Panc1 (cell line): Measurements from ENCODE around the gene ESR2. TPM values are rescaled to one million over a fixed set of nuclear protein-coding genes. Genes with fewer than 3 reads are reported as not detected.

Source experiments
- ATAC-seq: fragments of 200-7000 bp; cut with Tn5 transposase; 2 replicates; pipeline ENCODE4 v1.9.1; 2020; ENCODE audit warnings: mild to moderate bottlenecking, moderate library complexity
- BruUV-seq: library from RNA; stranded (reverse); fragments of 400-500 nt; replicated peaks from 2 replicates; lab custom pipeline; 2021; lab: Mats Ljungman, UMichigan
- CTCF ChIA-PET: fragments of 300-600 bp; sonication (Branson Sonifier 250); formaldehyde crosslinking; loops from one replicate; lab custom pipeline; 2022; ENCODE audit warnings: antibody characterized with exemption; lab: Charles Lee
- POLR2A ChIA-PET: fragments of 300-600 bp; sonication (Branson Sonifier 250); formaldehyde crosslinking; loops from one replicate; lab custom pipeline; 2022; ENCODE audit warnings: antibody characterized with exemption; lab: Charles Lee
- DNase-seq: peaks from one replicate; pipeline ENCODE4 v3.0.0-alpha.2; 2010; ENCODE audit warnings: low read depth, low spot score
- H3K27ac ChIP-seq: 2 replicates; pipeline ENCODE4 v1.5.1; 2011; ENCODE audit warnings: mild to moderate bottlenecking, low read length, inconsistent platforms
- H3K27me3 ChIP-seq: fragments of 200-500 bp; sonication (Bioruptor generic); 2 replicates; pipeline ENCODE4 v1.6.0; 2014; ENCODE audit warnings: low read length, inconsistent platforms; ENCODE audit not compliant: control insufficient read depth, insufficient read depth
- H3K36me3 ChIP-seq: fragments of 200-500 bp; sonication (Bioruptor generic); 2 replicates; pipeline ENCODE4 v1.5.1; 2014; ENCODE audit warnings: inconsistent platforms, mild to moderate bottlenecking, low read length, moderate library complexity; ENCODE audit not compliant: control insufficient read depth, insufficient read depth
- H3K4me1 ChIP-seq: 2 replicates; pipeline ENCODE4 v1.5.1; 2011; ENCODE audit warnings: inconsistent platforms, mild to moderate bottlenecking, low read length, moderate library complexity; ENCODE audit not compliant: control insufficient read depth, insufficient read depth
- H3K4me3 ChIP-seq, 2 experiments: 2 replicates each; pipeline ENCODE4 v1.5.1; 2011 to 2012; ENCODE audit warnings: low read depth in 2 of 2, low read length in 2 of 2, mild to moderate bottlenecking in 2 of 2, inconsistent platforms in 1 of 2, moderate library complexity in 1 of 2
- H3K9me3 ChIP-seq: fragments of 200-500 bp; sonication (Bioruptor generic); 2 replicates; pipeline ENCODE4 v1.5.1; 2014; ENCODE audit warnings: low read depth, mild to moderate bottlenecking, inconsistent platforms, low read length, moderate library complexity; ENCODE audit not compliant: control insufficient read depth, insufficient read depth
- POLR2AphosphoS5 ChIP-seq: IDR thresholded peaks from 2 replicates; pipeline ENCODE4 v1.6.1; 2012; ENCODE audit warnings: mild to moderate bottlenecking, low read depth, low read length, moderate library complexity
- SIN3A ChIP-seq: IDR thresholded peaks from 2 replicates; pipeline ENCODE4 v1.6.1; 2012; ENCODE audit warnings: low read depth, mild to moderate bottlenecking, low read length, moderate library complexity, borderline replicate concordance; ENCODE audit not compliant: insufficient read depth
- TCF7L2 ChIP-seq: IDR thresholded peaks from 2 replicates; pipeline ENCODE4 v1.6.1; 2011; ENCODE audit warnings: mild to moderate bottlenecking, low read depth, low read length, inconsistent platforms
- in situ Hi-C: cut with HindIII; loops from 2 replicates; pipeline ENCODE4 v1.10.0; 2016; ENCODE audit warnings: low sequenced_read_pairs, low pct_unique_long_range_greater_than_20kb
- intact Hi-C: fragments of 100-400 bp; cut with micrococcal nuclease; formaldehyde crosslinking; loops from one replicate; pipeline ENCODE4 v1.10.0; 2022; ENCODE audit not compliant: unreplicated experiment
- total RNA-seq: library from RNA; stranded (reverse); gene quantifications from one replicate; pipeline ENCODE4 v1.2.1, GENCODE V29; 2021; ENCODE audit not compliant: unreplicated experiment
- TF ChIP-seq, protein P1 (sequence below): fragments of 450-650 bp; IDR thresholded peaks from 2 replicates; pipeline ENCODE4 v1.5.1; 2017; ENCODE audit warnings: mild to moderate bottlenecking
- TF ChIP-seq, protein P2 (sequence below), 2 experiments: IDR thresholded peaks; 2 replicates each; pipeline ENCODE4 v1.6.1; 2011 to 2012; ENCODE audit warnings: low read depth in 2 of 2, control low read depth in 1 of 2, low read length in 1 of 2, mild to moderate bottlenecking in 1 of 2, moderate library complexity in 1 of 2; ENCODE audit not compliant: insufficient read depth in 1 of 2

The ESR2 gene
- total RNA-seq, 1 experiment from 2014 or later = not detected

DNA sequence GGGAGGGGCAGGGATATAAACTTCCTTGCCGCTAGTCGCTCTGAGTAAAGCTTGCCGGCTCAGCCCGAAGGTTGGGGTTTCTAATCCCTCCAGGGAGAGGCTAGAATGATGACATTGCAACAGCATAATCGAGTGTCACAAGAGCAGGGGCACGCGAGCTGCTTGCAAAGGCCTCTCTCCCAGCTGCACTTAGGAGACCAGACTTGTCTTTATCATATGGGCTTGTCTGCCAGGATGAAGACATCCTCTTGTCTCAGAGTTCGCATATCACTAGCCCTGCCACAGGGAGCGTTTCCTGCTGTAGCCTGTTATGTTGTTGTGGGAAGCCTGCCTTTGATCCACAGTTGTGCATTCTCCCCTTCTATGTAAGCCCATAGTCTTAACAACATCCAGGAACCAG, 180.0 kb downstream of the ESR2 start:
- ATAC-seq (no peak), DNase-seq (no peak)
- H3K4me3 ChIP-seq = no peak overlapping the region
- no peak overlapping the region for H3K27ac ChIP-seq
- POLR2A ChIA-PET = no interaction called here
- intact Hi-C loops = no loop called here
- CTCF ChIA-PET = no interaction called here
- in situ Hi-C loops = no loop called here
- no peaks in the 10 kb centered on the region for H3K9me3 ChIP-seq
- no peaks in the 10 kb centered on the region for H3K27me3 ChIP-seq
- no TSS peak for BruUV-seq
- no peaks in the 10 kb centered on the region for H3K4me1 ChIP-seq
- H3K36me3 ChIP-seq = no peaks in the 10 kb centered on the region
- TF ChIP-seq, protein P1, sequence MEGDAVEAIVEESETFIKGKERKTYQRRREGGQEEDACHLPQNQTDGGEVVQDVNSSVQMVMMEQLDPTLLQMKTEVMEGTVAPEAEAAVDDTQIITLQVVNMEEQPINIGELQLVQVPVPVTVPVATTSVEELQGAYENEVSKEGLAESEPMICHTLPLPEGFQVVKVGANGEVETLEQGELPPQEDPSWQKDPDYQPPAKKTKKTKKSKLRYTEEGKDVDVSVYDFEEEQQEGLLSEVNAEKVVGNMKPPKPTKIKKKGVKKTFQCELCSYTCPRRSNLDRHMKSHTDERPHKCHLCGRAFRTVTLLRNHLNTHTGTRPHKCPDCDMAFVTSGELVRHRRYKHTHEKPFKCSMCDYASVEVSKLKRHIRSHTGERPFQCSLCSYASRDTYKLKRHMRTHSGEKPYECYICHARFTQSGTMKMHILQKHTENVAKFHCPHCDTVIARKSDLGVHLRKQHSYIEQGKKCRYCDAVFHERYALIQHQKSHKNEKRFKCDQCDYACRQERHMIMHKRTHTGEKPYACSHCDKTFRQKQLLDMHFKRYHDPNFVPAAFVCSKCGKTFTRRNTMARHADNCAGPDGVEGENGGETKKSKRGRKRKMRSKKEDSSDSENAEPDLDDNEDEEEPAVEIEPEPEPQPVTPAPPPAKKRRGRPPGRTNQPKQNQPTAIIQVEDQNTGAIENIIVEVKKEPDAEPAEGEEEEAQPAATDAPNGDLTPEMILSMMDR = no peak
- TF ChIP-seq SIN3A (no peak), TCF7L2 (no peak), POLR2AphosphoS5 (no peak)
- TF ChIP-seq, protein P2, sequence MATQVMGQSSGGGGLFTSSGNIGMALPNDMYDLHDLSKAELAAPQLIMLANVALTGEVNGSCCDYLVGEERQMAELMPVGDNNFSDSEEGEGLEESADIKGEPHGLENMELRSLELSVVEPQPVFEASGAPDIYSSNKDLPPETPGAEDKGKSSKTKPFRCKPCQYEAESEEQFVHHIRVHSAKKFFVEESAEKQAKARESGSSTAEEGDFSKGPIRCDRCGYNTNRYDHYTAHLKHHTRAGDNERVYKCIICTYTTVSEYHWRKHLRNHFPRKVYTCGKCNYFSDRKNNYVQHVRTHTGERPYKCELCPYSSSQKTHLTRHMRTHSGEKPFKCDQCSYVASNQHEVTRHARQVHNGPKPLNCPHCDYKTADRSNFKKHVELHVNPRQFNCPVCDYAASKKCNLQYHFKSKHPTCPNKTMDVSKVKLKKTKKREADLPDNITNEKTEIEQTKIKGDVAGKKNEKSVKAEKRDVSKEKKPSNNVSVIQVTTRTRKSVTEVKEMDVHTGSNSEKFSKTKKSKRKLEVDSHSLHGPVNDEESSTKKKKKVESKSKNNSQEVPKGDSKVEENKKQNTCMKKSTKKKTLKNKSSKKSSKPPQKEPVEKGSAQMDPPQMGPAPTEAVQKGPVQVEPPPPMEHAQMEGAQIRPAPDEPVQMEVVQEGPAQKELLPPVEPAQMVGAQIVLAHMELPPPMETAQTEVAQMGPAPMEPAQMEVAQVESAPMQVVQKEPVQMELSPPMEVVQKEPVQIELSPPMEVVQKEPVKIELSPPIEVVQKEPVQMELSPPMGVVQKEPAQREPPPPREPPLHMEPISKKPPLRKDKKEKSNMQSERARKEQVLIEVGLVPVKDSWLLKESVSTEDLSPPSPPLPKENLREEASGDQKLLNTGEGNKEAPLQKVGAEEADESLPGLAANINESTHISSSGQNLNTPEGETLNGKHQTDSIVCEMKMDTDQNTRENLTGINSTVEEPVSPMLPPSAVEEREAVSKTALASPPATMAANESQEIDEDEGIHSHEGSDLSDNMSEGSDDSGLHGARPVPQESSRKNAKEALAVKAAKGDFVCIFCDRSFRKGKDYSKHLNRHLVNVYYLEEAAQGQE (IDR thresholded peaks at IDR 0.05; ENCODE audit: insufficient read depth in 1 of 2, low read depth in 2 of 2, low read length in 1 of 2) = no peak

DNA sequence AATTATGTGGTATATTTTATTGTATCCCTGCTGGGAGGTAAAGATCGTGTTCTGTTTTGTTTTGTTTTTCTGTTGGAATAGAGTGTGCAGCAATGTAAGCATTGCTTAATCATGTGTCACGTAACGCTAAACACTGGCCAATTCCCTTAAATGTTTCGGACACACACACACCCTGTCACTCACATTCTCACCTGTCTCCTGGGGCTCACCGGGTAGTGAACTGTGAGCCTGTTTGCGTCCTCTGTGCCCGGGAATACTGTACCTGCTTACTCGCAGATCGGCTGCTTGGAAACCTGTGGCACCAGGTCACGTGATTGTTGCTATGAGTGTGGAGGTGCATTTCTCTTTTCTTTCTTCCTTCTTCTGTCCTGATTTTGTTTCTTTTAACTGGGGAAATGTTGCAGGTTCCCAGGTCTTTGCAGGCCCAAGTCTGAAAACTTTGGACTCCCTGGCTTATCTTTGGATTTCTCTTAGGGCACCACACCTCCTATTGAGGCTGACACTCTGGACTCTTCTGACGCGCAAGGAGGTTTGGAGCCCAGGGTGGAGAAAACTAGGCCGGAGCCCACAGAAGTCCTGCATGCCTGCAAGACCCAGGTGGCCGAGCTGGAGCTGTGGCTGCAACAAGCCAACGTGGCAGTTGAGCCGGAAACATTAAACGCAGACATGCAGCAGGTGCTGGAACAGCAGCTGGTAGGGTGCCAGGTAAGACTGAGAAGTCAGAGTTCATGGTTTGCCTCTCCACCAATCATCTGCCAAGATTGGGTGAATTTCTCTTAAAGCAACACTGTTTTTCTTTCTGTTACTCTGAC, 181.1 kb downstream of the ESR2 start:
- H3K27ac ChIP-seq = no peak overlapping the region
- in situ Hi-C loops = no loop called here
- BruUV-seq = no TSS peak
- H3K27me3 ChIP-seq = no peaks in the 10 kb centered on the region
- no peak for DNase-seq
- H3K4me3 ChIP-seq = no peak overlapping the region
- no peaks in the 10 kb centered on the region for H3K36me3 ChIP-seq
- CTCF ChIA-PET = no interaction called here
- ATAC-seq = no peak
- no peaks in the 10 kb centered on the region for H3K9me3 ChIP-seq
- POLR2A ChIA-PET = interaction anchor here (0.6 kb wide), 1 partner anchor 10 kb away, joined by 4 read pairs; no protein-coding TSS in a partner anchor
- intact Hi-C loops = no loop called here
- TF ChIP-seq SIN3A (no peak), TCF7L2 (no peak), POLR2AphosphoS5 (no peak)
- TF ChIP-seq, protein P2 (IDR thresholded peaks at IDR 0.05; ENCODE audit: insufficient read depth in 1 of 2, low read depth in 2 of 2, low read length in 1 of 2) = no peak
- TF ChIP-seq, protein P1 = no peak
- no peaks in the 10 kb centered on the region for H3K4me1 ChIP-seq
